AG04450 (cell line): Measurements from ENCODE around the gene PACS2. TPM values are rescaled to one million over a fixed set of nuclear protein-coding genes. Genes with fewer than 3 reads are reported as not detected.

Experiments
- CTCF ChIA-PET: fragments of 300-600, 350-600 bp; formaldehyde crosslinking; extraction: SDS; loops from one replicate; lab custom pipeline; 2022; ENCODE audit warnings: antibody characterized with exemption, inconsistent platforms; lab: Charles Lee
- POLR2A ChIA-PET: fragments of 350-600 bp; formaldehyde crosslinking; extraction: SDS; loops from one replicate; lab custom pipeline; 2021; ENCODE audit warnings: antibody characterized with exemption, inconsistent platforms; lab: Yijun Ruan, JAX
- DNase-seq: peaks from one replicate; pipeline ENCODE4 v3.0.0-alpha.2; 2011; ENCODE audit warnings: low read depth, low spot score
- H3K27ac ChIP-seq: one replicate; pipeline ENCODE4 v1.5.1; 2012; ENCODE audit warnings: low read depth, low read length, control low read depth
- H3K27me3 ChIP-seq: one replicate; pipeline ENCODE4 v1.6.0; 2012; ENCODE audit warnings: low read length; ENCODE audit not compliant: control insufficient read depth, insufficient read depth
- H3K4me3 ChIP-seq: 2 replicates; pipeline ENCODE4 v1.5.1; 2011; ENCODE audit warnings: mild to moderate bottlenecking, low read depth, low read length, control low read depth
- H3K9me3 ChIP-seq: 2 replicates; pipeline ENCODE4 v1.5.1; 2012; ENCODE audit warnings: low read length; ENCODE audit not compliant: control insufficient read depth, insufficient read depth
- polyA plus RNA-seq: library from polyadenylated mRNA; depleted of rRNA; stranded (reverse); fragments of >200 nt; gene quantifications from 2 replicates; pipeline ENCODE4 v1.2.3, GENCODE V29; 2011
- TF ChIP-seq, protein P1 (sequence below): IDR thresholded peaks from 2 replicates; pipeline ENCODE4 v1.5.1; 2011; ENCODE audit warnings: low read depth, low read length, control low read depth, inconsistent platforms

The PACS2 gene
- polyA plus RNA-seq, 1 experiment, result 13.0 TPM

DNA sequence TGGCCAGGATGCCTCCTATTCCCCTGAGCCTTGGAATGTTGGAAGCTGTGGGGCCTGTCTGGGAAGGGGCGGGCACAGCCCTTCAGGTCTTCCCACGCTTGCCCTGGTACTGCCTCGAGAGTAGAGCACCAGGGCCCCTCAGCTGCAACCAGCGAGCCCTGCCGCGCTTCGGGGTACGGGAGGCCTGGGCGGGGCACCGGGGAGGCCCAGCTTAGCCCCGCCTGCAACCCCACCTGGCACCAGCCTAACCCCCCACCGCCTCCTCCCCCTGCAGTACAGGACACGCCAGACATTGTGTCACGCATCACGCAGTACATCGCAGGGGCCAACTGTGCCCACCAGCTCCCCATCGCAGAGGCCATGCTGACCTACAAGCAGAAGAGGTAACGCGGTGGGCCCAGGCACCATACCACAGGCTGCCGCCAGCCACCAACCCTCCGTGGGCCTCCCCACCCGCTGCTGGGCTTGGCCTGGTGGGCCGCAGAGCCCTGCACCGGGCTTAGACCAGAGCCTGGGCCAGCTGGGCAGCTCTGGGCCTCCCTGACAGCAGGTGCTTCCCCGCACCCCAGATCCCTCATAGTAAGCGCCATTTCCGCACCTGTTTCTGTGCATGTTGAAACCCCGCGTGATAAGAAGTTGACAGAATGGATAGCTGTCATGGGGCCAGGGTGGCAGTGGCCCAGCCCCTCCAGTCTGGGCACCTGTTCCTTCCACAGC lies 70.2 kb downstream of the PACS2 start:
- H3K27me3 ChIP-seq, result no peaks in the 10 kb centered on the region
- TF ChIP-seq, protein P1, sequence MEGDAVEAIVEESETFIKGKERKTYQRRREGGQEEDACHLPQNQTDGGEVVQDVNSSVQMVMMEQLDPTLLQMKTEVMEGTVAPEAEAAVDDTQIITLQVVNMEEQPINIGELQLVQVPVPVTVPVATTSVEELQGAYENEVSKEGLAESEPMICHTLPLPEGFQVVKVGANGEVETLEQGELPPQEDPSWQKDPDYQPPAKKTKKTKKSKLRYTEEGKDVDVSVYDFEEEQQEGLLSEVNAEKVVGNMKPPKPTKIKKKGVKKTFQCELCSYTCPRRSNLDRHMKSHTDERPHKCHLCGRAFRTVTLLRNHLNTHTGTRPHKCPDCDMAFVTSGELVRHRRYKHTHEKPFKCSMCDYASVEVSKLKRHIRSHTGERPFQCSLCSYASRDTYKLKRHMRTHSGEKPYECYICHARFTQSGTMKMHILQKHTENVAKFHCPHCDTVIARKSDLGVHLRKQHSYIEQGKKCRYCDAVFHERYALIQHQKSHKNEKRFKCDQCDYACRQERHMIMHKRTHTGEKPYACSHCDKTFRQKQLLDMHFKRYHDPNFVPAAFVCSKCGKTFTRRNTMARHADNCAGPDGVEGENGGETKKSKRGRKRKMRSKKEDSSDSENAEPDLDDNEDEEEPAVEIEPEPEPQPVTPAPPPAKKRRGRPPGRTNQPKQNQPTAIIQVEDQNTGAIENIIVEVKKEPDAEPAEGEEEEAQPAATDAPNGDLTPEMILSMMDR, result no peak
- no peak overlapping the region for H3K27ac ChIP-seq
- POLR2A ChIA-PET, result no interaction called here
- H3K4me3 ChIP-seq, result no peak overlapping the region
- no peak for DNase-seq
- H3K9me3 ChIP-seq, result peaks cover 7% of the 10 kb centered on the region; the same call in 1 of the 2 replicates
- CTCF ChIA-PET, result no interaction called here

DNA sequence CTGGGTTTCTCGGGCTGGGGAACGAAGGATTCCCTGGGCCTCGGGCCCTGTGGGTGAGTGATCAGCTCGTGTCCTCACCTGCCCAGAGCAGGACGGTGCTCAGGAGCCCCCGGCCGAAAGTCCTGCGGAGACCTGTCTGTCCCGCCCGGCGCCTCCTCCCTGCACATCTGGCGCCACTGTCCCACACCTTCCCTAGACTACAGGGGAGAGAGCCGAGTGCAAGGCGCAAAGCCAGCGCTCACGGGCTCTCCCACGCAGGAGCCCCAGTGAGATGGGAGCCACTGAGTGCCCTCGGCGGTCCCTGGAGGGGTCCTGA lies 70.7 kb downstream of the PACS2 start:
- POLR2A ChIA-PET, result no interaction called here
- H3K9me3 ChIP-seq, result peaks cover 7% of the 10 kb centered on the region; the same call in 1 of the 2 replicates
- no peak overlapping the region for H3K27ac ChIP-seq
- H3K4me3 ChIP-seq, result no peak overlapping the region
- H3K27me3 ChIP-seq, result no peaks in the 10 kb centered on the region
- TF ChIP-seq, protein P1, result no peak
- no peak for DNase-seq
- CTCF ChIA-PET, result no interaction called here

DNA sequence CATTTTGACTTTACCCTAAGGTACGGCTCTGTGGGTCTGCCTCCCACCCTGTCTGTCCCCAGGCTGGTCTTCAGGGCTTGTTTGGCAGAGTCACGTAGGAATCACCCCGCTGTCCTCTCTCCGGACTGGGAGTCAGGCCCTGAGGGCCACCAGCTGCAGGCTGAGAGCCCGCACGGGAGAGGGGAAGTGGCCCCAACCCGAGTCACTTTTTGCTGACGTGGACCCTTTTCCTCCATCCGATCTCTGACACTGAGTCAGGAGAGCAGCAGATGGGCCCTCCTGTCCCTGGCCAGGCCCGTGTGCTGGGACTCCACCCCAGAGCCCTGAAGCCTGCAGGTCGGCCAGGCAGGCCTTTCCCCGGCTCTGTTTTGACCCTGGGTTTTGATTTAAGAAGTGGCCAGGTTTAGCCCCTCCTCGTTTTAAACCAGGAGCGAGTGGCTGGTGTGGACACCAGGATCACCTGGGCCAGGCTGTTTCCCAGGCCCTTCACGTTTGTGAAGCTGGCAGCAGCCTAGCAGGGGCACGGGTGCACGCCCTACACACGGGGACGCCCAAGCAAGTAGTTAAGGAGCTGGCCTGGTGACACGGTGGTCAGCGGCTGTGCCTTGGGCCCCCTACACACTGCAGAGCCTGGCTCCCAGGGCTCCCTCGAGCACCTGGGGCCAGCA lies 71.3 kb downstream of the PACS2 start:
- ChIA-PET POLR2A (no interaction called here), CTCF (no interaction called here)
- H3K27me3 ChIP-seq, result no peaks in the 10 kb centered on the region
- H3K4me3 ChIP-seq, result no peak overlapping the region
- TF ChIP-seq, protein P1, result no peak
- no peak for DNase-seq
- H3K27ac ChIP-seq, result no peak overlapping the region
- peaks cover 7% of the 10 kb centered on the region; the same call in 1 of the 2 replicates for H3K9me3 ChIP-seq

DNA sequence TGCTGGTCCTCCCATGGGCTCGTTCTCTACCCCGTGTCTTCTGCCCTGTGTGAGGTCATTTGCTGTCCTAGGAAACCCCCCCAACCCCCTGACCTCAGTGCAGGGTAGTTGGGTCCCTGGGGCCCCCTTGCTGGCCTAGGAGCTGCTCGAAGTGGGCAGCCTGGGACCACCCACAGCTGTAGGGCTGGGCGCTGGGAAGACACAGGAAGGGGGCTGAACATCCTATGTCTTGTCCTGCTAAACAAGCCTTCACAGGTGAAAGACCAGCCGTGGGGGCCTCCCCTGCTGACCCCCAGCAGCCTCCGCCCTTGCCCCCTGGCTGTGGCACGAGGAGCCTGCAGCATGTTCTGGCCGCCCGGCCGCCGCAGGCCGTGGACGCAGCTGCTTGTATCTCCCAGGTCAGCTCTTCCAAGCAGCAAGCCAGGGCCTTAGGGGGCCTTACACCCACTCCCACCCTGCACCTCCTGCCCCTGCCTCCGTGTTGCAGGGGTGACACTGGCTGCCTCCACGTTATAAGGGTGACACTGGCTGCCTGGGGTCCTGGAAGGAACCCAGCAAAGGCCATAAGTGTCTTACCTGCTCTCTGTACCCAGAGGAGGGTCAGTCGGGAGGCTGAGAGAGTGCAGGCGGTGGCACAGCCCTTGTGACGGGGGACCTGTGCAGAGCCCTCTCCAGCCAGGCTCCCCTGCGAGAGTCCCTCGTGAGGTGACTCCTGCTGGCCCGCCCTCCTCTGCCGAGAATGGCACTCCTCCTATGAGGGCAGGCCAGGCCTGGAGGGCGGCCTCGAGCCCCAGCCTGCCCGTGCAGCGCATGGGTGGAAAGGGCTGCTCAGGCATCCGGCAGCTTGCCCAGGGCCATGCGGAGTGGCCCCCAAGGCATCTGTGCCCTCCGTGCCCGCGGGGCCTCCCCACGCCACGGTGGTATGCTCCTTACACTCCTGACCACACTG lies 72.3 kb downstream of the PACS2 start:
- TF ChIP-seq, protein P1, result no peak
- Histone ChIP-seq H3K9me3 (peaks cover 7% of the 10 kb centered on the region; the same call in 1 of the 2 replicates), H3K27ac (no peak overlapping the region), H3K27me3 (no peaks in the 10 kb centered on the region), H3K4me3 (no peak overlapping the region)
- ChIA-PET POLR2A (no interaction called here), CTCF (no interaction called here)
- DNase-seq, result no peak
